Measurements from ENCODE around the gene TGFBR2. TPM values are rescaled to one million over a fixed set of nuclear protein-coding genes. Genes with fewer than 3 reads are reported as not detected.

The TGFBR2 gene
- polyA plus RNA-seq, 4 donors = 111 to 151 (median 125) TPM

DNA sequence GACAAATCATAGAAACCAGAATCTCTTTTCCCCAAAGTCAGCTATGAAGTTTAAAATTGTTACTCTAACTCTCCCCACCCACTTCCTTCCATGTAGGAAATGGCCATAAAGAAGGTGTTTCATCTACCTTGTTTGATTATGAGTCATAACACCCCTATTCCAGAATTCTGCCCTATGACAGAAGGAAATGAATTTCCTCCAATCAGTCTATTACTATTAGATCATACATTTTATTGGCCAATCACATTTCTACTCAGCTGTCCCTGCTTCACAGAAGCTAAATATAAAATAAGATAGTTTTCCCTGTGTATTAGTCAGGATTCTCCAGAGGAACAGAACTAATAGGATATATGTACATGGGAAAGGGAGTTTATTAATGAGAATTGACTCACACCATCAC, 102.1 kb downstream of the TGFBR2 start:
- DNase-seq (ENCODE audit: low read depth in 4 of 4, low spot score in 3 of 4) = no peak

- DNase-seq (ENCODE audit: low read depth in 4 of 4, low spot score in 3 of 4) = no peak
Observed at GRCh38 chr3:30710017-30710416, 103.6 kb downstream of the TGFBR2 start.

DNA sequence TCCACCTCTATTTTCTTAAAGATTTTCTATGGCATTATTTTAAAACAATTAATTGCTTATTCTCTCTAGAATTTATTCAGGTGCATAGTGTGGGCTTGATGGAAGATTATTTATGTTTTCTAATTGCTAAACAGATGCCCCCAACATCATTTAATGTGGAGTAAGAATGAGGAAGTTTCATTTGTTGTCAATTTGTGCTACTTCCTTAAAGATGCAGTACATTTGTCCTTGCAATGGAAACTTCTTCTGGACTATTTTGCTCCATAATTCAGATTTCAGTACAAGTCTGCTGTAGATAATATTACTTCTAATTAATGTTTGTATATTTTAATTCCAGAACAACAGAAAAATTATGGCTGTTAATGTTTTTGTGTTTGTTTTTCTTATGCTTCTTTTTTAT, 104.8 kb downstream of the TGFBR2 start:
- DNase-seq (ENCODE audit: low read depth in 4 of 4, low spot score in 3 of 4) = no peak

DNA sequence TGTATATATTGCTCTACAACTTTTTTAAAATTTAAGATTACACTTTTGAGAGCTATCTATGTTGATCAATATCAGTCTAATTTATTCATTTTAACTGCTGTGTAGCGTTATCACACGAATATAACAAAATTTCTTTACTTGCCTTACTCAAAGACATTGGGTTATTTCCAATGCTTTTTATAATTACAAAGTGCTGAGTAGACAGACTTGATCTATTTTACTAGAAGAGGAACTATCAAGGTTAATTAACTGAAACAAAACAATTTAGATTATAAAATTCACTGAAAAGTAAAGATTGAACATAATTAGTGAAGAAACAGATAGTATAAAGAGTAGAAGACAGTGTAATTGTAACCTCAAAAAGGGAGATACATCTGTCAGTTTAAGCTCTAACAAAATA, 105.5 kb downstream of the TGFBR2 start:
- DNase-seq (ENCODE audit: low read depth in 4 of 4, low spot score in 3 of 4) = no peak

GRCh38 chr3:30712991-30713390, 106.6 kb downstream of the TGFBR2 start:
- DNase-seq (ENCODE audit: low read depth in 4 of 4, low spot score in 3 of 4) = no peak

DNA sequence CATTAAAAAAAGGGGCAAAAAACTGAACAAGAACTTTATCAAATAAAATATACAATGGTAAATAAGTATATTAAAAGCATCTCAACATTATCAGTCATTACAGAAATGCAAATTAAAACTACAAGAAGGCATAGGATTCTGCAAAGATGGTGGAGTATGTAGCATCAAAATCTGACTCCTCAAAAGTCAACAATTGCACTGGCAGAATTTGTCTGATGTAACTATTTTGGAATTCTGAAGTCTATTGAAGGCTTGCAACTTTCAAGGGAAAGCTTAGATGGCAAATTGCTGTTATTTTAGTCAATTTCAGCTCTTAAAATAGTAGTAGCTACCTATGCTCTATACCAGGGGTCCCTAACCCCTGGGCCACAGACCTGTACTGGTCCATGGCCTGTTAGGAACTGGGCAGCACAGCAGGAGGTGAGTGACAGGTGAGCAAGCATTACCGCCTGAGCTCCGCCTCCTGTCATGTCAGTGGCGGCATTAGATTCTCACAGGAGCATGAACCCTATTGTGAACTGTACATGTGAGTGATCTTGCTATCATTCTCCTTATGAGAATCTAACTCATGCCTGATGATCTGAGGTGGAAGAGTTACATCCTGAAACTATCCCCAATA, 107.6 kb downstream of the TGFBR2 start:
- DNase-seq (ENCODE audit: low read depth in 4 of 4, low spot score in 3 of 4) = no peak

GRCh38 chr3:30719536-30719935, 113.1 kb downstream of the TGFBR2 start:
- DNase-seq (ENCODE audit: low read depth in 4 of 4, low spot score in 3 of 4) = no peak

- no peak for DNase-seq (ENCODE audit: low read depth in 4 of 4, low spot score in 3 of 4)
Observed at GRCh38 chr3:30720586-30721313, 114.3 kb downstream of the TGFBR2 start.

DNA sequence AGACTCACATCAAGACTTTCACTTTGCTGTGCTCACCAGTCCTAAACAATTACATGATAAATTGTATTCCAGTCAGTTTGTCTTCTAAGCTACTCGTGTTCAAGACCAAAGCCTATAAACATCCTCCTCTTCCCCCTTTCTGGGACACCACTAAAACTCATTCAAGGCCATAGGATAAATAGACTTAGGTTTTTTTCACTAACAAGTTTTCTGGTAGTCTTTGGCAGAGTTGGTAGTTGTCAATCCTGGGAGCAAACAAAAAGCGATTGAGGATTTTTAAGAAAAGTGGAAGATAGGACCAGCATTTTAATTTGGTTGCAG, 114.9 kb downstream of the TGFBR2 start:
- no peak for DNase-seq (ENCODE audit: low read depth in 4 of 4, low spot score in 3 of 4)

GRCh38 chr3:30723211-30723610, 116.8 kb downstream of the TGFBR2 start:
- no peak for DNase-seq (ENCODE audit: low read depth in 4 of 4, low spot score in 3 of 4)

- DNase-seq (ENCODE audit: low read depth in 4 of 4, low spot score in 3 of 4) = no peak
Observed at GRCh38 chr3:30724863-30725262, 118.5 kb downstream of the TGFBR2 start.

DNA sequence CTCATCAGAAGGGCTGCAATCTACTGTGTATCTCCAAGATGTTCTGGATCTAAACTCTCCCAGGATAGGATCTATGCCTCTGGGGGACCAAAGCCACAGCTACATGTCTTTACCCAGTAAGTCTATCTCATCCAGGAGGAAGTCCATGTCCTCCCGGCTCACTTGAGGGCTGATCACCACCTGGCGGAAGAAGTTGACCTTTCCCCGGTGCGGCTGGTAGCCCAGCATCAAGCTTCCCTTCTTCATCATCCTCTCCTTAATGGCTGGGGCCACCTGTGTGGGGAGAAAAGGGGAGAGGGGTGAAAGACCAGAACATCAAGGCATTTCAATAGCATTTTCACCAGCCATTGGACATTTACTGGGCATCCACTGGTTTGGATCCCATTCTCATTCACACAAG, 121.7 kb downstream of the TGFBR2 start:
- no peak for DNase-seq (ENCODE audit: low read depth in 4 of 4, low spot score in 3 of 4)

DNA sequence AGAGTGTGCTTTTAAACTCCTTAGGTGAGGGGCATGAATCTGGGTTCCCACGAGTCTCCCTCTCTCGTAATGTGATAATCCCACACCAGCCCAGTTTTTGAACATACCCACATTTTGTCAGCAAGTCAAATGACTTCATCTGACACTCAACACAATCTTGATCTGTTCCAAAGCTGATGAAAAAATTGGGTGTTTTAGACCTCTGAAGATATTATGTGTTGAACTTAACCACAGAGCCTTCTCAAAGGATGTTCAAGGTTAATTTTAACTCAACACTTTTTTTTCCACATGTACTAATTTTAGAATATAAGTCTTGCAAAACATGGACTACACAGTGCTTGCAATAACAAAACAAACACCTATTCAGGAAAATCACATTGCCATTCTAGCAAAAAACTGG, 123.1 kb downstream of the TGFBR2 start:
- DNase-seq (ENCODE audit: low read depth in 4 of 4, low spot score in 3 of 4) = no peak

GRCh38 chr3:30729936-30730335, 123.5 kb downstream of the TGFBR2 start:
- no peak for DNase-seq (ENCODE audit: low read depth in 4 of 4, low spot score in 3 of 4)

DNA sequence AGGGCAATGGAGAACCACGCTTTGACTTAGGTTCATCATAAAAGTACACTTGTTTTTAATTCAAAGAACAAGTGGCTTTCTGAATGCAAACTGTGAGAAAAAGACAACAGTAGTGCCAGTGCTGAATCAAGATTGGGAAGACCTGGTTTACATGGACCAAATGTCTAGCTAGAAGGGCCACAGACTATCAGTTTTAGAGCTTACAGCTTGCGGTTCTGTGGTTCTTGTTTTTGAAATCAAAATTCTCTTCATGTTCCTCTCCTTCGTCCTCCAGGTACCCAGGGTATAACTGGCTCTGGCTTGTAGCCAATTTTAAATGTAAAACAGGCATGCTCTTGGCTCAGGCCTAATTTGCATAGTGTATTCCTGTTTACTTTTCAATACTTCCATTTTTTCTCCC, 124.6 kb downstream of the TGFBR2 start:
- no peak for DNase-seq (ENCODE audit: low read depth in 4 of 4, low spot score in 3 of 4)

GRCh38 chr3:30733209-30733608, 126.8 kb downstream of the TGFBR2 start:
- no peak for DNase-seq (ENCODE audit: low read depth in 4 of 4, low spot score in 3 of 4)

DNA sequence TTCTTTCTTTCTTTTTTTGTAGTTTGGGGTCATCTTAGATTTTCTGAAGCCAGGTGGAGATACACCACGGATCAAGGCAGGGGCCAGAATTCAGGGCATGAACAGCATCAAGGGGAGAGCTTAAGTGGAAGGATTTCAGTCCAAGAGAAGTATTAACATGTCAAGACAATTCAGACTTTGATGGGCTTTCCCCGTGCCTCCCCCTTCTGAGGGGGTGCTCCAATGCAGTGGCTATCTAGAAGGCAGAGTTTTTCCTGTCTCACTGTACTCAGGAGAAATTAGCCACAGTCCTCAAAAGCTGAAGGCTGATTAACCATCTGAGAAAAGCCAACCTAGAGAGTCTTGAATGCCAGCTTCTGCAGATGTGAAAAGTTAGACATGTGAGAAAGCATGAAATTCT, 127.3 kb downstream of the TGFBR2 start:
- no peak for DNase-seq (ENCODE audit: low read depth in 4 of 4, low spot score in 3 of 4)

DNA sequence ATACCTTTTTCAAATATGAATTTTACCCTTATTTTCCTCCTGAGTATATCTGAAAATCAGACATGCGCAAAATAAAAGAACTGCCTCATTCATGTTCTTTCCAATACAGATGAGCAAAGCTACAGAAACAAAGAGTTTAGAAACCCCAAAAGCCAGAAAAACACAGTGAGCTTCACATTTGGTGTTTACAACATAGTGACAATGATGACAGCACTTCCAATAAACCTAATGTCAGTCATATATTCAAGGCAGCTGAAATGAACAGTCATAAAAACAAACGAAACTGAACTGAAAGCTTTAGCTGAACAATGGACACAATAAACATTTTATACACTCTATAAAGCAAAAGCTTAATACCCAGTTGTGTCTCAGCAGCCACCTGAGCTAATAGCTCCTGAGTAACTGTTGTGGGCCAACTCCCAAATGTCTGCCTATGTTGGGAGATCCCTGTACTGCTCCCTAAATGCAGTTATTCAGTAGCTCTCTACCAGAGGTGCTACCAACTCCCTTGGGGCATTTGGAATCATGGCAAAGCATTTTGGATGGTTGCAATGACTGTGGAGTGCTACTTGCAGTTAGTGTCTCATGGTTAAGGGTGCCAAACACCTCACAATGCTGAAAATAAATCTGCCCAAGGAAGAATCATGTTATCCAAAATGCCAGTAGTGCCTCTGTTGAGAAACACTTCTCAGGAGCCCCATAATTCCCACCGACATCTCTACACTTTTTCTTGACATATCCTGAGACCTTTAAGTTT, 131.5 kb downstream of the TGFBR2 start:
- no peak for DNase-seq (ENCODE audit: low read depth in 4 of 4, low spot score in 3 of 4)

GRCh38 chr3:30738605-30739004, 132.2 kb downstream of the TGFBR2 start:
- DNase-seq (ENCODE audit: low read depth in 4 of 4, low spot score in 3 of 4) = no peak

GRCh38 chr3:30741889-30742288, 135.5 kb downstream of the TGFBR2 start:
- no peak for DNase-seq (ENCODE audit: low read depth in 4 of 4, low spot score in 3 of 4)

DNA sequence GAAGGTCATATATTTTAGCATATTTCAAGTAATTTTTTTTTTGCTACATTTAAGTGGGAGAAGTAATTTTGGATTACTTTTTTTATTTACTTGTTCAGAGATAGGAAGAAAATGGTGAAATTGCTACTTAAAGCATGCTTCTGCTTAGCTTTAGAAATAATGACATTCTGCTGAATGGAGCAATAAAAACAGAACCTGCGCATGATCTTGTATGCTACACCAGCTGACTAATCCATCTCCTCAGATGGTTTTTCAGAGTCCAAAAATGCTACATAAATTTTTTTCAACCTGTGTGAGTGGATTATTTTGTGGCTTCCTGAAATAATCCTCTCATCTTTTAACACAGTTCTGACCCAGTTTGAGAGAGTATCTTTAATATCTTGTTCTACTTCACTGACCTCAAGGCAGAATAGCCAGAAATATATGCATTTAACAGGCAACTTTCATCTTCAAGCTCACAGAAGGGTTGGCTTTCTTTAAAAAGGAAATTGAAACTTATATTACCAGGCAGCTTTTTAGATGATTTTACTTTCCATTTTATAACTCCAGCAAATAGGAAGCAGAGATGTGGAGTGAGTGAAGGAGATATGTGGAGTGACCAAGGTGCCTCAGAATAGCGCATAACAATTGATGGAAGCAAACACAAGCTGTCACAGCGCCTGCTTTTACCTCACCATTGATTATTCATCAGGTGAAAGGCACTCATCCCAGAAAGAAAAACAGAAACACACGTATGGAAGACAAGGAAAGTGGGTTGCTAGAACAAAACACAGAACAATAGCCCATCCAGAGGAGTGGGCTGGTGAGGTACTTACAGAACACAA, 136.6 kb downstream of the TGFBR2 start:
- no peak for DNase-seq (ENCODE audit: low read depth in 4 of 4, low spot score in 3 of 4)

Measured in right renal pelvis (tissue), 4 donors.